ENCODE results near the gene ALG9. TPM values are rescaled to one million over a fixed set of nuclear protein-coding genes. Genes with fewer than 3 reads are reported as not detected.
A peak's percentile ranks its signal among the peaks of the same experiment; 100 is the strongest.

The ALG9 gene
- total RNA-seq, 8 experiments from 2014 or later = 46.9 to 57.0 (median 53.9) TPM

- in situ Hi-C loops (cut with MboI; ENCODE audit: low pct_unique_long_range_greater_than_20kb in 2 of 9, low sequenced_read_pairs in 9 of 9, unreplicated experiment in 9 of 9) = loop anchor here in 2 of 9 experiments (10.0 to 25.0 kb wide), 2 partner anchors 103 to 141 kb away; no protein-coding TSS in a partner anchor
- H3K4me1 ChIP-seq (replicated peaks in 1 of 2) = peaks cover 0 to 15% of the 10 kb centered on the region in 2 donors
- peak overlapping the region; percentile 72 to 76 for H3K27ac ChIP-seq
- WGBS, 10 experiments = 3 to 89% (median 57%) methylated on average over 1 to 5 of the region's 5 CpGs
- ATAC-seq (replicated peaks in 6 of 8) = peak in 2 of 8 experiments; percentile 6 to 12
- peak overlapping the region; percentile 64 to 99 (median 94) for H3K4me3 ChIP-seq
Observed at GRCh38 chr11:111871693-111872161, 346 bp upstream of the ALG9 start.

DNA sequence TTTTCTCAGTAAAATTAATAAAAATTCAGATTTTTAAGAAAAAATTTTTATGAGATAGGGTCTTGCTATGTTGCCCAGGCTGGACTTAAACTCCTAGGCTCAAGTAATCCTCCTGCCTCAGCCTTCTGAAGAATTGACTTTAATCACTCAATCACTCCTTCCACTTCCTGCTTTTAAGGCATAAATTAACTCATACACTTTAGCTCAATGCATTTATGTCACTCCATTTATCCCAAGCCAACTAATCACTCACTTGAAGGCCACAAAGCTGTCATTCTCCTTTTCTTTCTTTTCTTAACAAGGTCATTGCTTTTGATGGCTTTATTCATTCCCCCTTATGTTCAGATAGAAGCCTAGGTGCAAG lies 877 bp downstream of the ALG9 start:
- in situ Hi-C loops (cut with MboI; ENCODE audit: low pct_unique_long_range_greater_than_20kb in 2 of 9, low sequenced_read_pairs in 9 of 9, unreplicated experiment in 9 of 9) = loop anchor here in 2 of 9 experiments (10.0 to 25.0 kb wide), 2 partner anchors 104 to 142 kb away; no protein-coding TSS in a partner anchor
- Histone ChIP-seq H3K27ac (peak overlapping the region; percentile 72 to 76), H3K4me3 (peak overlapping the region; percentile 64 to 99 (median 94)), H3K4me1 (replicated peaks in 1 of 2) (peaks cover 0 to 15% of the 10 kb centered on the region in 2 donors)
- no peak for ATAC-seq (replicated peaks in 6 of 8)

DNA sequence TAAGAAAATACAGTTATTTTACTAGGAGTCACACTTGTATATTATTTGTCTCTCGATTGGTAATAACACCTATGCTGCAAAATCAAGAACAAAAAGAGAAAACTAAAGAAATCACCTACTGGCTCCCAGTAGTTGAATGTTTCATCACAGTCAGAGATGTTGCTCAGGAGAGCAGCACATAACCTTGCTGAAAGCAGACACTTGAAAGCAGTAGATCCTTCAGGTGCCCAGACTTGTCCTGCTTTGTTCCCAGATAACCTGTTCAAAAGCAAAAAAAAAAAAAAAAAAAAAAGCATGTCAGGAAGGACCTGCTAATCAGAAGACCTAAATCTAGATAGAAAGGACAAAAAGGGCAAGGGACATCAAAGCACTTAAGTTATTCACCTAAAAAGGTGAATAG lies 1.3 kb downstream of the ALG9 start:
- WGBS, 10 experiments = 82 to 100% (median 100%) methylated on average over 1 of the region's 1 CpG; no CpG with 5 or more reads in 3 of the 10 experiments
- in situ Hi-C loops (cut with MboI; ENCODE audit: low pct_unique_long_range_greater_than_20kb in 2 of 9, low sequenced_read_pairs in 9 of 9, unreplicated experiment in 9 of 9) = loop anchor here in 2 of 9 experiments (10.0 to 25.0 kb wide), 2 partner anchors 105 to 142 kb away; no protein-coding TSS in a partner anchor
- Histone ChIP-seq H3K4me1 (replicated peaks in 1 of 2) (peaks cover 0 to 15% of the 10 kb centered on the region in 2 donors), H3K27ac (no peak overlapping the region), H3K4me3 (peak overlapping the region in 3 of 5 donors; percentile 94 to 99 (median 97))
- no peak for ATAC-seq (replicated peaks in 6 of 8)

DNA sequence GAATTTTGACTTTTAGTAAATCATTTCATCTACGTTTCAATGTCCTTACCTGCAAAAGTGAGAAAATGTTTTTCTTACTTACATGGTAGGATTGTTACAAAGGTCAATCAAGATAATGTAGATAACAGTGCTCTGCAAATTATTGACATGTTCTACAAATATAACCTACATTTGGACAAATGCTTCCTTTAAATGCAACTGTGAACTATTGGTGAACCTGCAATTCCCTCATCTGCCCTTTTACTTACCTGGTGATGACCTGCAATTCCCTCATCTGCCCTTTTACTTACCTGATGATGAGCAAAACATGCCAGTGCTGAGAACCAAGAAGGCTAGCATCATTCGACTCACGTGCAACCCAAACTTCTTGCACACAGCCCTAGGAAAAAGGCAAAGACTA lies 11.1 kb downstream of the ALG9 start:
- in situ Hi-C loops (cut with MboI; ENCODE audit: low pct_unique_long_range_greater_than_20kb in 2 of 9, low sequenced_read_pairs in 9 of 9, unreplicated experiment in 9 of 9) = loop anchor here in 1 of 9 experiments (25.0 kb wide), 1 partner anchor 152 kb away; no protein-coding TSS in a partner anchor
- 75 to 100% (median 96%) methylated on average over 1 to 3 of the region's 3 CpGs for WGBS, 10 experiments
- ATAC-seq (replicated peaks in 6 of 8) = no peak
- no peaks in the 10 kb centered on the region for H3K4me1 ChIP-seq (replicated peaks in 1 of 2)
- no peak overlapping the region for H3K27ac ChIP-seq
- H3K4me3 ChIP-seq = no peak overlapping the region

- Histone ChIP-seq H3K4me3 (no peak overlapping the region), H3K27ac (no peak overlapping the region), H3K4me1 (replicated peaks in 1 of 2) (no peaks in the 10 kb centered on the region)
- in situ Hi-C loops (cut with MboI; ENCODE audit: low pct_unique_long_range_greater_than_20kb in 2 of 9, low sequenced_read_pairs in 9 of 9, unreplicated experiment in 9 of 9) = loop anchor here in 1 of 9 experiments (25.0 kb wide), 1 partner anchor 157 kb away; no protein-coding TSS in a partner anchor
- no peak for ATAC-seq (replicated peaks in 6 of 8)
Observed at GRCh38 chr11:111855506-111855905, 15.9 kb downstream of the ALG9 start.

DNA sequence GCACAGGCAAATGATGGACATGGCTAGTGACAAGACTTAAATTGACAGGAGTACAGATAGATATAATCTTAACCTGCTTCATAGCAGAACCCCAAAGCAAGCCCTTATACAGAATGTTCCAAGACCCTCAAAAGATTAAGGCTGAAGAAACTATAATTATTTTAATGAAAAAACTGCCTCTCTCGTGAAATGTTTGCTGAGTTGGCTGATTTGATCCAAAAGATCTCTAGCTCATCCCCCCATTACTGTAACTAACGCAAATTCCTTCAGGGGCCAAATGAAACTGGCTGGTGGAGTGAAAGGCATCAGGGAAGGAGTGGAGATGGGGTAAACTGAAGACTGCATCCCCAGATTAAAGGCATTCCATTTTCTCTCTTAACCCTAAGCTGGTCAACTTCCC lies 19.3 kb downstream of the ALG9 start:
- no peaks in the 10 kb centered on the region for H3K4me1 ChIP-seq (replicated peaks in 1 of 2)

DNA sequence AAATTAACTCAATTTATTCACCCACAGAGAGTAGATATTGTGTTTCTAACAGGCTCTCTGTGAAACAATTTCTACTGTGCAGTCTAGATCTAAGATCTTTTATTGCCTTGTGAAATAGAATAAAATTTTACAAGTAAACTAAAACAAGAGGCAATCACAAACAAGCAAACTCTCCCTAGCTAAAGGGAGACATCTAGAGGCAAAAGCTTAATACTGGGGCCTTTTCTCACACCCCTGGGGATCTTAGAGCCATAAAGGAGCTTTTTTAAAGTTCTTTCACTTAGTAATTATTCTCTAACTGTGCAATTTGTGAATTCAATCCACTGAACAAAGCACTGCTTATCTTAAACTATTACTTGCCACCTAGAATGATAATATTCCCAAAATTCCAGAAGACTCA lies 19.7 kb downstream of the ALG9 start:
- Histone ChIP-seq H3K27ac (no peak overlapping the region), H3K4me1 (replicated peaks in 1 of 2) (no peaks in the 10 kb centered on the region), H3K4me3 (no peak overlapping the region)
- in situ Hi-C loops (cut with MboI; ENCODE audit: low pct_unique_long_range_greater_than_20kb in 2 of 9, low sequenced_read_pairs in 9 of 9, unreplicated experiment in 9 of 9) = loop anchor here in 1 of 9 experiments (25.0 kb wide), 1 partner anchor 161 kb away; no protein-coding TSS in a partner anchor
- peak in 1 of 8 experiments; percentile 23 for ATAC-seq (replicated peaks in 6 of 8)

More for the DNA sequence above, 19.3 kb downstream of the ALG9 start:
- Histone ChIP-seq H3K4me3 (no peak overlapping the region), H3K27ac (no peak overlapping the region)
- 0 to 100% (median 87%) methylated on average over 1 to 2 of the region's 2 CpGs; no CpG with 5 or more reads in 4 of the 10 experiments for WGBS, 10 experiments
- ATAC-seq (replicated peaks in 6 of 8) = no peak
- in situ Hi-C loops (cut with MboI; ENCODE audit: low pct_unique_long_range_greater_than_20kb in 2 of 9, low sequenced_read_pairs in 9 of 9, unreplicated experiment in 9 of 9) = loop anchor here in 1 of 9 experiments (25.0 kb wide), 1 partner anchor 160 kb away; no protein-coding TSS in a partner anchor

- WGBS, 10 experiments = 80 to 100% (median 94%) methylated on average over 1 to 5 of the region's 8 CpGs; no CpG with 5 or more reads in 3 of the 10 experiments
- no peak for ATAC-seq (replicated peaks in 6 of 8)
- no peaks in the 10 kb centered on the region for H3K4me1 ChIP-seq (replicated peaks in 1 of 2)
- in situ Hi-C loops (cut with MboI; ENCODE audit: low pct_unique_long_range_greater_than_20kb in 2 of 9, low sequenced_read_pairs in 9 of 9, unreplicated experiment in 9 of 9) = loop anchor here in 1 of 9 experiments (25.0 kb wide), 1 partner anchor 161 kb away; no protein-coding TSS in a partner anchor
- no peak overlapping the region for H3K4me3 ChIP-seq
- no peak overlapping the region for H3K27ac ChIP-seq
Observed at GRCh38 chr11:111851067-111851466, 20.3 kb downstream of the ALG9 start.

- Histone ChIP-seq H3K4me3 (no peak overlapping the region), H3K27ac (no peak overlapping the region), H3K4me1 (replicated peaks in 1 of 2) (no peaks in the 10 kb centered on the region)
- in situ Hi-C loops (cut with MboI; ENCODE audit: low pct_unique_long_range_greater_than_20kb in 2 of 9, low sequenced_read_pairs in 9 of 9, unreplicated experiment in 9 of 9) = loop anchor here in 4 of 9 experiments (10.0 to 25.0 kb wide), 5 partner anchors 85 to 265 kb away; partner anchors contain the start of genes PPP2R1B (in 1 of the 4) and SIK2 (in 1 of the 4)
- 80 to 100% (median 100%) methylated on average over 1 of the region's 3 CpGs; no CpG with 5 or more reads in 3 of the 10 experiments for WGBS, 10 experiments
- no peak for ATAC-seq (replicated peaks in 6 of 8)
Observed at GRCh38 chr11:111849631-111850030, 21.8 kb downstream of the ALG9 start.

DNA sequence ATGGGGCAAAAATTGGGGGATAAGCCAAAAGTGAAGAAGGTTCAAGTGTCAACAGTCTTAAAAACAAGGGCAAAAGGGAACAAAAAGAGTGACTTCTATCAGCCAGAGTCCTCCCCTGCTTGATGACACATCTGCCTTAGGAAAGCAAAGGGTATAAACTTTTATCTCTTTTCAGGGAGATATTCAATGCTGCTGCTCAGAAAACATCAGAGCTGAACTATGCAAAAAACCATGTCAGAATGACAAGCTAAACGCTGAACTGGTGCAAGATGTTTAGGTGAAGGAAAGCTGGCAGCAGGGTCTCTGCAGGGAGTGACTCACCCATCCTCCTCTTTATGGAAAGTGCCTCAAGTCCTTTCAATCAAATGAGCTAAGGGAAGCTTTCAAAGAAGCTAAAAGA lies 24.7 kb downstream of the ALG9 start:
- H3K27ac ChIP-seq = no peak overlapping the region
- peak in 6 of 8 experiments; percentile 34 to 71 (median 58) for ATAC-seq (replicated peaks in 6 of 8)
- in situ Hi-C loops (cut with MboI; ENCODE audit: low pct_unique_long_range_greater_than_20kb in 2 of 9, low sequenced_read_pairs in 9 of 9, unreplicated experiment in 9 of 9) = loop anchor here in 3 of 9 experiments (10.0 to 25.0 kb wide), 4 partner anchors 82 to 262 kb away; partner anchors contain the start of genes PPP2R1B (in 1 of the 3) and SIK2 (in 1 of the 3)
- no peaks in the 10 kb centered on the region for H3K4me1 ChIP-seq (replicated peaks in 1 of 2)
- WGBS, 10 experiments = 0 to 25% (median 0%) methylated on average over 1 of the region's 1 CpG
- no peak overlapping the region for H3K4me3 ChIP-seq

DNA sequence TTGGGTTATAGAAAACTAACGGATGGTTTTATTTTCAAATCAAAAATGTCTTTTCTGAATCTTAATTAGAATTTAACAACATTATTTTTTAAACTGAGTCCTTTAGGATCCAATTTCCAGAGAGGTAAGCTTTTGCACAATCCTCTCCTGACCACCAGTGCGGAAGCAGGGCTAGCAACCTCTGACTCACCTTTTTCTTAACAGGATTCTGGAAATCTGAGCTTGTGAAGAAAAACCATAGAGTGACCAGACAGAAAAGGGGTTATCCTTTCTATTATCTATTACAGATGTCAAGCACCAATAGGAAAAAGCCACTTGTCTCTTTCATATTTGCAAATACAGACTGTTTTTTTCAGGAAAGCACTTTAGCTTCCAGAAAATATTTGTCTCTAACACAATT lies 25.3 kb downstream of the ALG9 start:
- no peak overlapping the region for H3K27ac ChIP-seq
- 73 to 100% (median 93%) methylated on average over 1 to 2 of the region's 2 CpGs for WGBS, 10 experiments
- no peak overlapping the region for H3K4me3 ChIP-seq
- no peaks in the 10 kb centered on the region for H3K4me1 ChIP-seq (replicated peaks in 1 of 2)
- in situ Hi-C loops (cut with MboI; ENCODE audit: low pct_unique_long_range_greater_than_20kb in 2 of 9, low sequenced_read_pairs in 9 of 9, unreplicated experiment in 9 of 9) = loop anchor here in 3 of 9 experiments (10.0 to 25.0 kb wide), 4 partner anchors 81 to 261 kb away; partner anchors contain the start of genes PPP2R1B (in 1 of the 3) and SIK2 (in 1 of the 3)
- peak in 1 of 8 experiments; percentile 14 for ATAC-seq (replicated peaks in 6 of 8)

DNA sequence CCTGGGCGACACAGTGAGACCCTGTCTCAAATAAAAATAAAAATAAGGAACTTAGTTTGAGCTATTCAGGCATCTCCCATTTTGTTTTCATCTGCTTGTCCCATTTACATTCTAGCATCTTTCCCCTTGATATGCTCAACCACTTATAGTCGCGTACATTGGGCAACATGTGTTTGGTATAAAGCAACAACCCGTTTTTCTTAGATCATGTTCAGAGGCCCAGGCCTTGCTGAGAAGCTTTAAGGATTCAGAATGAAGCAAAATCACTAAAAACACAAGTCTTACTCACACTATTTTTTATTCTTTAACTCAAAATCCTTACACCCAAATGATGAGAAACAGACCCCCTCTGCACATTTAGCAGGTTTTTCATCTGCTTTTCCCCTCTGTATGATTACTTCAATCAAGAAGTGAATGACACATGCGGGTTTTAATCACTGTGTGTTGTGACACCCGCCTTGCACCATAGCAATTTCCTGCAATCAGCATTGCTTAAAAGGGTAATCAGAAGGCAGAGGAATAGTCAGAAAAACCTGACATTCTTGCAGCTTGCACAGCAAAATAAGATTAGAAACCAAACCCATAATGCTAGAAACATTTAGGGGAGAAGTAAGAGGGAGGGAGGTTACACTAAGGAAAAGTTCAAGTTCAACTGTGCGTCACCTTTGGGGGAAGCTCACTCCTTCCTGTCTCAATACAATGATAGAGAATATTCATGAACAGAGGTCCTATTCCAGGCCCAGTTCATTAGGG lies 25.9 kb downstream of the ALG9 start:
- in situ Hi-C loops (cut with MboI; ENCODE audit: low pct_unique_long_range_greater_than_20kb in 2 of 9, low sequenced_read_pairs in 9 of 9, unreplicated experiment in 9 of 9) = loop anchor here in 3 of 9 experiments (10.0 to 25.0 kb wide), 4 partner anchors 81 to 261 kb away; partner anchors contain the start of genes PPP2R1B (in 1 of the 3) and SIK2 (in 1 of the 3)
- Histone ChIP-seq H3K4me3 (no peak overlapping the region), H3K27ac (no peak overlapping the region), H3K4me1 (replicated peaks in 1 of 2) (no peaks in the 10 kb centered on the region)
- 50 to 100% (median 90%) methylated on average over 1 to 7 of the region's 7 CpGs for WGBS, 10 experiments
- ATAC-seq (replicated peaks in 6 of 8) = no peak

DNA sequence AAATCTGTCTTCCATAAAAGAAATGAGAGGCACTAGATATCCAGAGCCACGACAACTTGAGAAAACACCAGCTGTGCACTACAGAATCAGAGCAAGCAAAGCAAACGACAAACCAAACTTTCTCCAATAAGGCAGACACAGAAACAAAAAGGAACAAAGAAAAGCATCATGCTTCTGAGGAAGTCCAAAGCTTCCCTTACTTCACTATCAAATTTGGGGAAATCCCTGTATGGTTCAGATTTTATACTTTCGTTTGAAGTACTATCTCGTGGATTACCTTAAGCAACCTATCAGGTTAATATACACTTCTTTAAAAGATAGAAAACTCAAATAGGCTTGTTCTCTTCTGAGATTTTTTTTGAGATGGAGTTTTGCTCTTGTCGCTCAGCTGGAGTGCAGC lies 27.7 kb downstream of the ALG9 start:
- no peak overlapping the region for H3K4me3 ChIP-seq
- in situ Hi-C loops (cut with MboI; ENCODE audit: low pct_unique_long_range_greater_than_20kb in 2 of 9, low sequenced_read_pairs in 9 of 9, unreplicated experiment in 9 of 9) = loop anchor here in 3 of 9 experiments (10.0 to 25.0 kb wide), 4 partner anchors 79 to 259 kb away; partner anchors contain the start of genes PPP2R1B (in 1 of the 3) and SIK2 (in 1 of the 3)
- 69 to 100% (median 86%) methylated on average over 1 to 5 of the region's 5 CpGs for WGBS, 10 experiments
- no peaks in the 10 kb centered on the region for H3K4me1 ChIP-seq (replicated peaks in 1 of 2)
- H3K27ac ChIP-seq = no peak overlapping the region
- no peak for ATAC-seq (replicated peaks in 6 of 8)

Measured in motor neuron (in vitro differentiated cells).